GM18907 (cell line): Measurements from ENCODE around the gene EHMT2.
"Not testable (repeated sequence)": the region's sequence is repeated elsewhere in the genome, so short reads cannot be mapped to it uniquely, and the experiment has no call there.

ENCODE experiments used
- ATAC-seq: cut with Tn5 transposase; IDR thresholded peaks from one replicate; pipeline ENCODE4 v1.9.1; 2021; ENCODE audit warnings: mild to moderate bottlenecking, moderate library complexity; ENCODE audit not compliant: unreplicated experiment

Gene EHMT2

DNA sequence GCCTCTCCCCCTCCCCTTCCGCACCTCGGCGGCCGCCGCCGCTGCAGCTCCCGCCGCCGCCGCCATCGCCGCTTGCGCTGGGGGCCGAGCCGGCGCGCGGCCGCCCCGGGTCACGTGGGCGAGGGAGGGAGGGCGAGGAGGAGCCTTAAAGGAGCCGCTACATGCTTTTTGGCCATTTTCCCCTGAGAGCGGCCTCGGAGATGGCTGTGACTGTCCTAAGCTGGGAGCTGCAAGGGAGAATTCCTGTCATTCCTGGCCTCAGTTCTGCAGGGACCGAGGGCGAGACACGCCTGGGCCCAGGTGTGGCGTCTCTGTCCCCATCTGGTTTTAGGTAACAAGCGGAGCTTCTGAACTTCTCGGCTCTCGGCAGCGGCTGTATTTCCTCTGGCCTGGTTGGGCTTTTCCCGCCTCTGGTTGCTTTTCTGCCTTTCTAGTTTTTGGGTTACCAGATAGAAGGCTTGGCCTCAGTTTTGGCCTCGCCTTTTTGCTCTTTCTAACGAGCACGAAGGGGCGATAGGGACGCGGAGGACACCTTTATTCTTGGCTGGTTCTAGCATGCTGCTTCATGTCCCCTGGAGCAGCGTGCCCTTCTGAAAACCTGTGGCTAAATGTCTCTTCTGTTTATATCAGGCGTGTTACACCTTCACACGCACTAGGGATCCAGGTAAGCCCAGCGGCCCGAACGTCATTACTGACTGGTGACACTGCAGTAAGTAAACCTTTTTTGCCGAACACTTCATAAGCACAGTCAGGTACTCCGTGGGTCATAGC is at the start of gene EHMT2:
TSS of gene EHMT2 (minus strand) at position 87 of the 771 bp plus-strand sequence. CDS start at position 66, 21 bp downstream.
- ATAC-seq = peak; percentile 51

DNA sequence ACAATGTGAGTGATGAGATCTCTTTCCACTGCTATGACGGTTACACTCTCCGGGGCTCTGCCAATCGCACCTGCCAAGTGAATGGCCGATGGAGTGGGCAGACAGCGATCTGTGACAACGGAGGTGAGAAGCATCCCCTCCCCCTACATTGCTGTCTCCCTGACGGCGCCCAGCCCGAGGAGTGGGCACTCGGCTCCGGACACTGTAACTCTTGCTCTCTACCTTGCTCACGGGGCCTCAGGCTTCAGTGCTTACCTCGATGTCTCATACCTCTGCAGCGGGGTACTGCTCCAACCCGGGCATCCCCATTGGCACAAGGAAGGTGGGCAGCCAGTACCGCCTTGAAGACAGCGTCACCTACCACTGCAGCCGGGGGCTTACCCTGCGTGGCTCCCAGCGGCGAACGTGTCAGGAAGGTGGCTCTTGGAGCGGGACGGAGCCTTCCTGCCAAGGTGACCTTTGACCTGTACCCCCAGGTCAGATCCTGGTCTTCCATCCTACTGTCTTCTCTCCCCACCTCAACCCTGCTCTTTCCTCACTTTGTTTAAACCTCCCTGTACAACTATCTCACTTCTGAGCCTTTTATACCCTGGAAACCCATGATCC is 49.7 kb upstream of the EHMT2 start:
- ATAC-seq = no peak

GRCh38 chr6:31946370-31946885 is 48.9 kb upstream of the EHMT2 start:
- ATAC-seq = no peak

GRCh38 chr6:31945507-31946369 is 48.2 kb upstream of the EHMT2 start, which contains the start of gene CFB:
Gene CFB (plus strand): TSS chr6:31946095. CDS start chr6:31946222, 127 bp downstream.
- ATAC-seq = no peak

GRCh38 chr6:31945154-31945506 is 47.6 kb upstream of the EHMT2 start:
- no peak for ATAC-seq

DNA sequence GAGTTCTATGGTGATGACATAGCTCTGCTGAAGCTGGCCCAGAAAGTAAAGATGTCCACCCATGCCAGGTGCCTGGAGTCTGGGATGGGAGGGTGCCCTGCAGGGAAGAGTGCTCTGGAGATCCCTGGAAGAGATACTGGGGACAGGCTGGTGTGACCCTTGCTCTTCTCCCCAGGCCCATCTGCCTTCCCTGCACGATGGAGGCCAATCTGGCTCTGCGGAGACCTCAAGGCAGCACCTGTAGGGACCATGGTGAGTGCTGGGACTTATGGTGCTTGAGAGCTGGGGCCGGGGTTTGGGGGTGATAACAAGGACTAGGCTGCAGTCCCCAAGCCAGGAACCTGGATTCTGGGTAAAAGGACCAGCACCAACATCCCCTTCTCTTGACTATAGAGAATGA is 46.2 kb upstream of the EHMT2 start:
- no peak for ATAC-seq

GRCh38 chr6:31940256-31940664 is 42.8 kb upstream of the EHMT2 start:
- no peak for ATAC-seq

DNA sequence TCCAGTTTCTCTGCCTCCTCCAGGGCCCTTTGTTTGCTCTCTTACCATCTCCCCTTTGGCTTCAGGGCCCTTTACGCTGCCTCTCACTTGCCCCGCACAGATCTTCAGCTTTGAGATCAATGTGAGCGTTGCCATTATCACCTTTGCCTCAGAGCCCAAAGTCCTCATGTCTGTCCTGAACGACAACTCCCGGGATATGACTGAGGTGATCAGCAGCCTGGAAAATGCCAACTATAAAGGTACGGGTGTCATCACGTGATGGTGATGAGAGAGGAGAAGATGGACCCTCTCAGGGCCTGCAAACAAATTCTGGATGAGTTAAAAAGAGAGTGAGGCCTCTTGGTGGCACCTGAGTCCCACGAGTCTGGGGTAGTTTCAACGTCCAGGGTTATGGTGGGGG is 38.3 kb upstream of the EHMT2 start:
- ATAC-seq = no peak

GRCh38 chr6:31935021-31935420 is 37.5 kb upstream of the EHMT2 start:
- no peak for ATAC-seq

DNA sequence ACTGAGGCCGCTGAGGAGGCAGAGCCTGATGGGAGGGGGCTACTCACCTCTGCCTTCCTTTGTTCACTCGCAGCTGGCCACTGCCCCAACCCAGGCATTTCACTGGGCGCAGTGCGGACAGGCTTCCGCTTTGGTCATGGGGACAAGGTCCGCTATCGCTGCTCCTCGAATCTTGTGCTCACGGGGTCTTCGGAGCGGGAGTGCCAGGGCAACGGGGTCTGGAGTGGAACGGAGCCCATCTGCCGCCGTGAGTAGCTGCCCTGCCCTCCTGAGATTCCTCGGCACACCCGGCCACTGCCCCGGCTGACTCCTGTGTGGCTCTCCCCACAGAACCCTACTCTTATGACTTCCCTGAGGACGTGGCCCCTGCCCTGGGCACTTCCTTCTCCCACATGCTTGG is 36.0 kb upstream of the EHMT2 start:
- ATAC-seq = no peak

DNA sequence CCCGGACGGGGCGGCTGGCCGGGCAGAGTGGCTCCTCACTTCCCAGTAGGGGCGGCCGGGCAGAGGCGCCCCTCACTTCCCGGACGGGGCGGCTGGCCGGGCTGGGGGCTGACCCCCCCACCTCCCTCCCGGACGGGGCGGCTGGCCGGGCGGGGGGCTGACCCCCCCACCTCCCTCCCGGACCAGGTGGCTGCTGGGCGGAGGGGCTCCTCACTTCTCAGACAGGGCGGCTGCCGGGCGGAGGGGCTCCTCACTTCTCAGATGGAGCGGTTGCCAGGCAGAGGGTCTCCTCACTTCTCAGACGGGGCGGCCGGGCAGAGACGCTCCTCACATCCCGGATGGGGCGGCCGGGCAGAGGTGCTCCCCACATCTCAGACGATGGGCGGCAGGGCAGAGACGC is 34.6 kb upstream of the EHMT2 start:
- not testable (repeated sequence) for ATAC-seq

DNA sequence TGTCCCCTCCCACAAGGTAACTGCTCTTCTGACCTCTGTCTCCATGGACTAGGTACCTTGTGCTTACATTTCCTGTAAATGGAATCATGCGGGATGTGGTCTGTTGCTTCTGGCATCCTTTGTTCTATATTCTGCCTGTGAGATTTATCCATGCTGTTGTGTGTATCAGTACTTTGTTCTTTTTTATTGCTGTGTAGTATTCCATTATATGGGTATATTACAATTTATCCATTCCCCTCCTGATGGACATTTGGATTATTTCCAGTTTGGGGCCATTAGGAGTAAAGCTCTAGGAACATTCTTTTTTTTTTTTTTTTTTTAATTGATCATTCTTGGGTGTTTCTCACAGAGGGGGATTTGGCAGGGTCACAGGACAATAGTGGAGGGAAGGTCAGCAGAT is 33.5 kb upstream of the EHMT2 start:
- no peak for ATAC-seq

GRCh38 chr6:31928672-31928939 is 31.1 kb upstream of the EHMT2 start:
- no peak for ATAC-seq

DNA sequence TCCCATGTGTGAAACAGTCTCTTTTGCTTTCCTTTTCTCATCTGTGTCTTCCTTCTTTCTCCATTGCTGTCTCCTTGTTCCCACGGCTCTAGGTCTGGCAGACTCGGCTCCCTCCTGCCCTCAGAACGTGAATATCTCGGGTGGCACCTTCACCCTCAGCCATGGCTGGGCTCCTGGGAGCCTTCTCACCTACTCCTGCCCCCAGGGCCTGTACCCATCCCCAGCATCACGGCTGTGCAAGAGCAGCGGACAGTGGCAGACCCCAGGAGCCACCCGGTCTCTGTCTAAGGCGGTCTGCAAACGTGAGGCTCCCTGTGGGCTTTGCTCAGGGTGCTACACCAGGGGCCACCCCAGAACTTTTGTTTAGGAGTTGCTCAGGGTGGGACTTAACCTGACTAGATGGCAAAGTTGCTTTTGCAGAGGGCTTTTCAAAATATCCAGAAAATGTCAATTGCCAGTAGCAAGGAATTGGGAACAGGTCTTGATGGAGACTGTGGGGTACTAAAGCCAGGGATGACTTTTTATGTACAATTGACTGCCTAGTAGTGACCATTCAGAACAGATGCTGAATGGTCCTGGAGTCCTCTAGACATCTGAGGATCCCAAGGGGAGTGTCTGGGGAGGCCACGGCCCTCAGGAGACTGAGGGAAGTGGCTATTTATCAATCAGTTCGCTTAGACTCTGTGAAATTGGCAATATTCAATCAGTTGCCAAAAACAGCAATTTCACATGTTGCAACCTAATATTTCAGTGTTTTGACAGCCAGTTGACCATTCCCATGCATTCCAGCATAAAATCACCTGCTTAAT is 30.6 kb upstream of the EHMT2 start:
- no peak for ATAC-seq

GRCh38 chr6:31927242-31927862 is 29.9 kb upstream of the EHMT2 start, which contains the start of gene C2:
Gene C2 (plus strand): TSS chr6:31927717. CDS start chr6:31927753, 36 bp downstream.
- no peak for ATAC-seq

DNA sequence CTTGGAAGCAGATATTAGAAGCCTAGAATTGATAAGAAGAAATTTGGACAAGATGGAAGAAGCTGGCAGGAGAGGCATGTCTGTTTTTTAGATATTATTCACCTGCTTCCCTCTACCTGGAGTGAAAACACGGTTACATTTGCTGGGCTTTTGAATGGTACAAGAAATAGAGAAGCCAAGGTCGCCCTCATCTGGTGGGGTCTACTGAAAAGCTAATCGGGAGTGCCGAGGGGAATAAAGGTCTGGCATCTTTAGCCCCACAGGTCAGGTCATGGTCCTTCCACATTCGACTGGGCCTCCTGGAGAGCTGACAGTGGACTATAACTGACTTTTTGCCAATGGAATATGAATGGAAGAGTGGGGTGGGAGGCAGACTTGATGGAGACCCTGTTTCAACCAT is 25.4 kb upstream of the EHMT2 start:
- no peak for ATAC-seq

- no peak for ATAC-seq
Measured at GRCh38 chr6:31920811-31921210, 23.3 kb upstream of the EHMT2 start.

GRCh38 chr6:31919624-31920303 is 22.3 kb upstream of the EHMT2 start:
- no peak for ATAC-seq

GRCh38 chr6:31918069-31918720 is 20.7 kb upstream of the EHMT2 start:
- no peak for ATAC-seq
